CD1c-positive myeloid dendritic cell (primary cell): ENCODE measurements around the gene GHRL.

Source experiments
- DNase-seq: peaks from one replicate; pipeline ENCODE4 v3.0.0-alpha.2; 2016; ENCODE audit errors: extremely low spot score

The GHRL gene

GRCh38 chr3:10292505-10293419, at the start of gene GHRL:
Gene GHRL, minus strand, starts transcription at chr3:10292947. Its CDS starts 2,767 bp downstream, at chr3:10290180.
- DNase-seq = peak; percentile 77

- no peak for DNase-seq
These were observed 49.2 kb upstream of the GHRL start for GRCh38 chr3:10341901-10342398.

GRCh38 chr3:10340476-10340875, 47.7 kb upstream of the GHRL start:
- DNase-seq = no peak

GRCh38 chr3:10340046-10340445, 47.3 kb upstream of the GHRL start:
- no peak for DNase-seq

GRCh38 chr3:10339376-10339955, 46.7 kb upstream of the GHRL start:
- DNase-seq = no peak

GRCh38 chr3:10338591-10339353, 46.0 kb upstream of the GHRL start:
- no peak for DNase-seq

GRCh38 chr3:10338164-10338470, 45.4 kb upstream of the GHRL start:
- no peak for DNase-seq

- DNase-seq = no peak
These were observed 44.8 kb upstream of the GHRL start for GRCh38 chr3:10337323-10338163.

- no peak for DNase-seq
These were observed 44.0 kb upstream of the GHRL start for GRCh38 chr3:10336761-10337160.

GRCh38 chr3:10335871-10336622, 43.3 kb upstream of the GHRL start:
- no peak for DNase-seq

GRCh38 chr3:10335190-10335738, 42.5 kb upstream of the GHRL start:
- no peak for DNase-seq

- no peak for DNase-seq
These were observed 41.7 kb upstream of the GHRL start for GRCh38 chr3:10334459-10334858.

GRCh38 chr3:10334042-10334441, 41.3 kb upstream of the GHRL start:
- no peak for DNase-seq

GRCh38 chr3:10333349-10333650, 40.6 kb upstream of the GHRL start:
- DNase-seq = no peak

- no peak for DNase-seq
These were observed 40.0 kb upstream of the GHRL start for GRCh38 chr3:10332481-10333348.

- DNase-seq = no peak
These were observed 38.6 kb upstream of the GHRL start for GRCh38 chr3:10331320-10331719.

- DNase-seq = no peak
These were observed 37.6 kb upstream of the GHRL start for GRCh38 chr3:10330319-10330718.

- no peak for DNase-seq
These were observed 36.8 kb upstream of the GHRL start for GRCh38 chr3:10329495-10330015.

GRCh38 chr3:10328460-10329071, 35.8 kb upstream of the GHRL start:
- DNase-seq = no peak
